OCI-LY3 (cell line): ENCODE measurements around the gene CYTH3.

ENCODE experiments used
- H2AFZ ChIP-seq: fragments of 200-600, 300-600 bp; shearing (Covaris generic); 2 replicates; pipeline ENCODE4 v1.6.0; 2014; ENCODE audit warnings: antibody characterized with exemption, low read depth, low read length
- H3K27ac ChIP-seq: fragments of 200-600, 300-600 bp; sonication (generic); 2 replicates; pipeline ENCODE4 v1.5.1; 2014; ENCODE audit warnings: mild to moderate bottlenecking, low read length, moderate library complexity, mixed read lengths
- H3K27me3 ChIP-seq: fragments of 200-600, 300-600 bp; sonication (generic); 2 replicates; pipeline ENCODE4 v1.6.1; 2014; ENCODE audit warnings: low read depth, low read length, mixed read lengths
- H3K36me3 ChIP-seq: fragments of 200-600, 300-600 bp; sonication (generic); replicated peaks from 2 replicates; pipeline ENCODE3; 2014; ENCODE audit warnings: low read depth, low read length, mixed read lengths
- H3K4me1 ChIP-seq: fragments of 300-600, 200-600 bp; sonication (generic); 2 replicates; pipeline ENCODE4 v1.6.1; 2014; ENCODE audit warnings: low read length, mixed read lengths
- H3K4me2 ChIP-seq: fragments of 200-600, 300-600 bp; sonication (generic); 2 replicates; pipeline ENCODE4 v1.6.1; 2014; ENCODE audit warnings: low read length, mixed read lengths
- H3K4me3 ChIP-seq: fragments of 300-600, 200-600 bp; sonication (generic); 2 replicates; pipeline ENCODE4 v1.5.1; 2014; ENCODE audit warnings: antibody characterized with exemption, mild to moderate bottlenecking, low read length, moderate library complexity
- H3K79me2 ChIP-seq: fragments of 300-600, 200-600 bp; shearing (Covaris generic); 2 replicates; pipeline ENCODE4 v1.6.1; 2014; ENCODE audit warnings: mild to moderate bottlenecking, low read length, mixed read lengths
- H3K9ac ChIP-seq: fragments of 300-600, 200-600 bp; shearing (Covaris generic); 2 replicates; pipeline ENCODE4 v1.6.0; 2014; ENCODE audit warnings: mild to moderate bottlenecking, low read length, moderate library complexity
- H3K9me3 ChIP-seq: fragments of 200-600, 300-600 bp; shearing (Covaris generic); 2 replicates; pipeline ENCODE4 v1.6.1; 2014; ENCODE audit warnings: low read length, mixed read lengths; ENCODE audit not compliant: insufficient read depth
- H4K20me1 ChIP-seq: fragments of 200-600, 300-600 bp; sonication (generic); 2 replicates; pipeline ENCODE4 v1.6.1; 2016; ENCODE audit warnings: low read length, mixed read lengths; ENCODE audit not compliant: insufficient read depth
- EZH2phosphoT487 ChIP-seq: fragments of 200-600 bp; shearing (Covaris generic); IDR thresholded peaks from 2 replicates; pipeline ENCODE4 v1.6.1; 2018; ENCODE audit warnings: antibody characterized with exemption, mixed run types, low read depth
- TF ChIP-seq, protein P1 (sequence below): fragments of 200-600, 300-600 bp; sonication (generic); IDR thresholded peaks from 2 replicates; pipeline ENCODE4 v1.5.1; 2014; ENCODE audit warnings: antibody characterized with exemption, low read length, low read depth

CYTH3 gene

DNA sequence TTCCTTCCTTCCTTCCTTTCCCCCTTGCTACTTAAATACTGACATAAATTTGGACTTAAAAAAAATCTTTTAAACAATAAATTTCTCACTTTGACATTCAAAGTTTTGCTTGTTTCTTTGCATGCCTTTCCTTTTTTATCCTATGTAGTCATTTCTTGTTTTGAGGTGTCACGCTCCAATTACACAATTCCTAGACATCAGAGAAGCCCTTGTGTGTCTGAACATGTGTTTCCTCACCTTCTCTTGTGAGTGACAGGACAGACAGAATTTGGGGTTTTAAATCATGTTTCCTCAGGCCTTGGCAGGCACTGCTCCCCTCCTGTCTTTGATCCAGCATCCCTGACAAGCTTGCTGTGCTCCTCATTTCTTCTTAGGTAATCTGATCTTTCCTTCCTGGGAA, 91.3 kb downstream of the CYTH3 start:
- H3K36me3 ChIP-seq: no peaks in the 10 kb centered on the region
- no peaks in the 10 kb centered on the region for H3K9me3 ChIP-seq
- TF ChIP-seq EZH2phosphoT487: no peak
- TF ChIP-seq, protein P1, sequence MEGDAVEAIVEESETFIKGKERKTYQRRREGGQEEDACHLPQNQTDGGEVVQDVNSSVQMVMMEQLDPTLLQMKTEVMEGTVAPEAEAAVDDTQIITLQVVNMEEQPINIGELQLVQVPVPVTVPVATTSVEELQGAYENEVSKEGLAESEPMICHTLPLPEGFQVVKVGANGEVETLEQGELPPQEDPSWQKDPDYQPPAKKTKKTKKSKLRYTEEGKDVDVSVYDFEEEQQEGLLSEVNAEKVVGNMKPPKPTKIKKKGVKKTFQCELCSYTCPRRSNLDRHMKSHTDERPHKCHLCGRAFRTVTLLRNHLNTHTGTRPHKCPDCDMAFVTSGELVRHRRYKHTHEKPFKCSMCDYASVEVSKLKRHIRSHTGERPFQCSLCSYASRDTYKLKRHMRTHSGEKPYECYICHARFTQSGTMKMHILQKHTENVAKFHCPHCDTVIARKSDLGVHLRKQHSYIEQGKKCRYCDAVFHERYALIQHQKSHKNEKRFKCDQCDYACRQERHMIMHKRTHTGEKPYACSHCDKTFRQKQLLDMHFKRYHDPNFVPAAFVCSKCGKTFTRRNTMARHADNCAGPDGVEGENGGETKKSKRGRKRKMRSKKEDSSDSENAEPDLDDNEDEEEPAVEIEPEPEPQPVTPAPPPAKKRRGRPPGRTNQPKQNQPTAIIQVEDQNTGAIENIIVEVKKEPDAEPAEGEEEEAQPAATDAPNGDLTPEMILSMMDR: no peak
- H2AFZ ChIP-seq: no peak overlapping the region
- H3K9ac ChIP-seq: no peak overlapping the region
- H3K27me3 ChIP-seq: no peaks in the 10 kb centered on the region
- no peak overlapping the region for H3K4me2 ChIP-seq
- H3K79me2 ChIP-seq: no peaks in the 10 kb centered on the region
- H4K20me1 ChIP-seq: no peaks in the 10 kb centered on the region
- no peak overlapping the region for H3K4me3 ChIP-seq
- H3K27ac ChIP-seq: no peak overlapping the region
- no peaks in the 10 kb centered on the region for H3K4me1 ChIP-seq

GRCh38 chr7:6180344-6180725, 92.1 kb downstream of the CYTH3 start:
- no peaks in the 10 kb centered on the region for H3K79me2 ChIP-seq

GRCh38 chr7:6179620-6180343, 92.6 kb downstream of the CYTH3 start:
- no peaks in the 10 kb centered on the region for H4K20me1 ChIP-seq
- TF ChIP-seq EZH2phosphoT487: no peak
- TF ChIP-seq, protein P1: no peak
- H3K4me1 ChIP-seq: no peaks in the 10 kb centered on the region
- H3K9ac ChIP-seq: no peak overlapping the region
- no peaks in the 10 kb centered on the region for H3K9me3 ChIP-seq
- no peak overlapping the region for H3K27ac ChIP-seq
- H3K4me3 ChIP-seq: no peak overlapping the region
- H3K36me3 ChIP-seq: no peaks in the 10 kb centered on the region
- no peak overlapping the region for H2AFZ ChIP-seq
- no peak overlapping the region for H3K4me2 ChIP-seq
- H3K27me3 ChIP-seq: no peaks in the 10 kb centered on the region
- H3K79me2 ChIP-seq: no peaks in the 10 kb centered on the region

More at GRCh38 chr7:6180344-6180725, 92.1 kb downstream of the CYTH3 start:
- no peak overlapping the region for H3K27ac ChIP-seq
- no peak overlapping the region for H3K4me3 ChIP-seq
- H3K4me1 ChIP-seq: no peaks in the 10 kb centered on the region
- no peaks in the 10 kb centered on the region for H3K9me3 ChIP-seq
- H3K36me3 ChIP-seq: no peaks in the 10 kb centered on the region
- no peaks in the 10 kb centered on the region for H4K20me1 ChIP-seq
- H3K27me3 ChIP-seq: no peaks in the 10 kb centered on the region
- no peak overlapping the region for H3K4me2 ChIP-seq
- H3K9ac ChIP-seq: no peak overlapping the region
- no peak for TF ChIP-seq EZH2phosphoT487
- TF ChIP-seq, protein P1: no peak
- H2AFZ ChIP-seq: no peak overlapping the region

DNA sequence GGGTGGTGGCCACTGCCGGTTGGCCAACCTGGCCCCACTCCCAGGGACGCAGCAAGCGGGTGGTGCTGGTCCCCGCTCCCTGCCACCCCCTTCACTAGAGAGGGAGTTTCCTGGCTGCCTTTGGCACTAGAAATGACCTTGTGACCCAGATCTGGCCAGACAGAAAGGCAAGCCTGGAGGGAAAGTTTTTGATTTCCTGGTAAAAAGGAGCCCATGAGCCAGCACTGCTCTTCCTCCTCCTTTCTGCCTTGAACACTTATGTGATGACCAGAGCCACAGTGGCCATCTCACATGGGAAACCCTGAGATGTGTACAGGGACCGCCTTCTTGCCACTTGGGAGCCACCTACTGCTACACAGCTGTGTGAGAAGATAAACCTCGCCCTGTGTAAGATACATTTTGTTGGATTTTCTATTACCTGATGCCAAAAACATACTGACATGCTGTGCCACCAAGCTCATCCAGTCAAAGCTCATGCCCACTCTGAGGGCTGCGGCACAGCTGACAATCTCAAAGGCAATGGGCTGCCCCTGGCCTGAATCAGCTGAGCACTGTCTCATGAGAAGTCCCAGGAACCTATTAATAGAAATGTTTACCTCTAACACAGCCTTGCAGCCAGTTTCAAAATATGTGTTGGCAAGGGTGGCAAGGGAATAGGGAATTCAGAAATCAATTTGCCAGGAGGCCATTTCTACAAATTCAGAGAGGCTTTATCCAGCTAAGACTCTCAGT, 94.0 kb downstream of the CYTH3 start:
- no peaks in the 10 kb centered on the region for H3K27me3 ChIP-seq
- H3K36me3 ChIP-seq: no peaks in the 10 kb centered on the region
- no peaks in the 10 kb centered on the region for H3K79me2 ChIP-seq
- H3K4me2 ChIP-seq: no peak overlapping the region
- TF ChIP-seq, protein P1: no peak
- no peak for TF ChIP-seq EZH2phosphoT487
- H3K9me3 ChIP-seq: no peaks in the 10 kb centered on the region
- no peak overlapping the region for H3K27ac ChIP-seq
- no peak overlapping the region for H3K4me3 ChIP-seq
- H3K9ac ChIP-seq: no peak overlapping the region
- H3K4me1 ChIP-seq: no peaks in the 10 kb centered on the region
- no peak overlapping the region for H2AFZ ChIP-seq
- no peaks in the 10 kb centered on the region for H4K20me1 ChIP-seq
